ENCODE measurements around the gene OR10P1.

OR10P1 gene

DNA sequence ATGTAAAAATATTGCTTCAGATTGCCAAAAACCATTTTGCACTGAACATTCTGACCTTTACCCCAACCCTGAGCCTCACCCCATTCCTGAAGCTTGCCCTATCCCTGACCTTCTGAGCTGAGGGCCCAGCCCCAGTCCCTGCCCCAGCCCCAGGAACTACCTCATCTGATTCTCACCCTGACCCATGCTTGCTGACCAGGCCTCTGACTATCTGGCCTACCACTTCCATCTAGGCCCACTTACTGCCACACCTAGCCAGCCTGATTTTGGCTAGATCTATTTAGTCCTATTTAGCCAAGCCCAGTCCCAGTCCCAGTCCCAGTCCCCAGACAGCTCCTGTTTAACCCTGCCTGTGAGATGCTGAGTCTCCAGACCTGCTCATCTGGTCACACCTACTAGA, 33.6 kb downstream of the OR10P1 start:
- no peak overlapping the region for H3K4me3 ChIP-seq (ENCODE audit: control insufficient read depth, low read depth, low read length)
- TF ChIP-seq, protein P1, sequence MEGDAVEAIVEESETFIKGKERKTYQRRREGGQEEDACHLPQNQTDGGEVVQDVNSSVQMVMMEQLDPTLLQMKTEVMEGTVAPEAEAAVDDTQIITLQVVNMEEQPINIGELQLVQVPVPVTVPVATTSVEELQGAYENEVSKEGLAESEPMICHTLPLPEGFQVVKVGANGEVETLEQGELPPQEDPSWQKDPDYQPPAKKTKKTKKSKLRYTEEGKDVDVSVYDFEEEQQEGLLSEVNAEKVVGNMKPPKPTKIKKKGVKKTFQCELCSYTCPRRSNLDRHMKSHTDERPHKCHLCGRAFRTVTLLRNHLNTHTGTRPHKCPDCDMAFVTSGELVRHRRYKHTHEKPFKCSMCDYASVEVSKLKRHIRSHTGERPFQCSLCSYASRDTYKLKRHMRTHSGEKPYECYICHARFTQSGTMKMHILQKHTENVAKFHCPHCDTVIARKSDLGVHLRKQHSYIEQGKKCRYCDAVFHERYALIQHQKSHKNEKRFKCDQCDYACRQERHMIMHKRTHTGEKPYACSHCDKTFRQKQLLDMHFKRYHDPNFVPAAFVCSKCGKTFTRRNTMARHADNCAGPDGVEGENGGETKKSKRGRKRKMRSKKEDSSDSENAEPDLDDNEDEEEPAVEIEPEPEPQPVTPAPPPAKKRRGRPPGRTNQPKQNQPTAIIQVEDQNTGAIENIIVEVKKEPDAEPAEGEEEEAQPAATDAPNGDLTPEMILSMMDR (IDR thresholded peaks at IDR 0.05; ENCODE audit: control insufficient read depth, insufficient read depth, low read depth, low read length, missing control alignments), result no peak
- no peak for DNase-seq (ENCODE audit: low read depth)

DNA sequence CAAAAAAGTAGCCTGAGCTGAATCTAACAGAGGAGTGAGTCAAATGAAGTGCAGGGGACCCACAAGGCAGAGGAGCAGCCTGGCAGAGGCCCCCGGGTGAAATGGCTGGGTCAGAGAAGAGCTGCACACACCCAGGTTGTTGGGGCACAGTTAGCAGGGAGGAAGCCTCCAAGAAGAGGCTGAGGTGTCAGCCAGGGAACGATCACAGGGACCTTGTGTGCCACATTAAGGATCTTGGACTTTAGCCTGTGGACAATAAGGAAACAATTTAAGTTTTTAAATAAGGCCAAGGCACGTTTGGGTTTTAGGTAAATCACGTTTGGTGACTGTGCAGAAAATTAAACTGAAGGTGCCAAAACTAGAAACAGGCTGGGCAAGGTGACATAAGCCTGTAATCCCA, 35.1 kb downstream of the OR10P1 start:
- no peak overlapping the region for H3K4me3 ChIP-seq (ENCODE audit: control insufficient read depth, low read depth, low read length)
- DNase-seq (ENCODE audit: low read depth), result no peak
- TF ChIP-seq, protein P1 (IDR thresholded peaks at IDR 0.05; ENCODE audit: control insufficient read depth, insufficient read depth, low read depth, low read length, missing control alignments), result no peak

DNA sequence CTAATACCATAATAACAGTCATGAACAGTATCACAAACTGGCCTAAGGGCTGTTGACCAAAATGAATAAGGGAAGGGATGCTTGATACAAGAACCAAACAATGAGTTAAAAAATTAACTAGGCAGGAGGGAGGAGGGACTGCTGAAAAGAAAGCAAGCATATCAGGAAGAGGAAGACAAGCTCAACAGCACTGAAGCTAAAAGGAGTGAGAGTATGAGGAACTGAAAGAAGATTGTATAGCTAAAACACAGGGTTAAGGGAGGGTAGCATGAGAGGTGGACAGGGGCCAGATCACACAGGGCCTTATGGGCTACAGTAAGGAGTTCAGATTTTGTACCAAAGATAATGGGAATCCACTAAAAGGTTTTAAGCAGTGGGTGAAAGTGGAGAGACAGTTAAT, 36.9 kb downstream of the OR10P1 start:
- TF ChIP-seq, protein P1 (IDR thresholded peaks at IDR 0.05; ENCODE audit: control insufficient read depth, insufficient read depth, low read depth, low read length, missing control alignments), result no peak
- DNase-seq (ENCODE audit: low read depth), result no peak
- H3K4me3 ChIP-seq (ENCODE audit: control insufficient read depth, low read depth, low read length), result no peak overlapping the region

DNA sequence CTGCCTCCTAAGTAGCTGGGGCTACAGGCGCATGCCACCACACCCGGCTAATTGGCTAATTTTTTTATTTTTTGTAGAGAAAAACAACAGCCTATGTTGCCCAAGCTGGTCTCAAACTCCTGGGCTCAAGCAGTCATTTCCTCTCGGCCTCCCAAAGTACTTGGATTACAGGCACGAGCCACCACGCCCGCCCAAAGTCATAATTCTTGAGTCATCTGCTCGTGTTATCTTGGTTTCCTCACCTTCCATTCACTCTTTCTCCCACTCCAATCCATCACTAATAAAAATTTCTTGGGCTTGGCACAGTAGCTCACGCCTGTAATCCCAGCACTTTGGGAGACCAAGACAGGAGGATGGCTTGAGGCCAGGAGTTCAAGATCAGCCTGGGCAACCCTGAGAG, 39.0 kb downstream of the OR10P1 start:
- no peak for DNase-seq (ENCODE audit: low read depth)
- TF ChIP-seq, protein P1 (IDR thresholded peaks at IDR 0.05; ENCODE audit: control insufficient read depth, insufficient read depth, low read depth, low read length, missing control alignments), result no peak

DNA sequence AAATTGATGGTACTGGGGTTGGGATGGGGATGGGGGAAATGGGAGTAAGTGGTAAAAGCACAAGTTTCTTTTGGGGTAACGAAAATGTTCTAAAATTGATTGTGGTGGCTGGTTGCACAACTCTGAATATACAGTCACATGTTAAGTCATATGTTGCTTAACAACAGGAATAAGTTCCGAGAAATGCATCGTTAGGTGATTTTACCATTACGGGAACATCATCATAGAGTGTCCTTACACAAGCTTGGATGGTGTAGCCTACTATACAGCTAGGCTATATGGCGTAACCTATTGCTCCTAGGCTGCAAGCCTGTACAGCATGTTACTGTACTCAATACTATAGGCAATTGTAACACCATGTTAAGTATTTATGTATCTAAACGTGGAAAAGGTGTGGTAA, 40.0 kb downstream of the OR10P1 start:
- no peak overlapping the region for H3K4me3 ChIP-seq (ENCODE audit: control insufficient read depth, low read depth, low read length)
- TF ChIP-seq, protein P1 (IDR thresholded peaks at IDR 0.05; ENCODE audit: control insufficient read depth, insufficient read depth, low read depth, low read length, missing control alignments), result no peak
- DNase-seq (ENCODE audit: low read depth), result no peak

More for the DNA sequence above, 39.0 kb downstream of the OR10P1 start:
- no peak overlapping the region for H3K4me3 ChIP-seq (ENCODE audit: control insufficient read depth, low read depth, low read length)

DNA sequence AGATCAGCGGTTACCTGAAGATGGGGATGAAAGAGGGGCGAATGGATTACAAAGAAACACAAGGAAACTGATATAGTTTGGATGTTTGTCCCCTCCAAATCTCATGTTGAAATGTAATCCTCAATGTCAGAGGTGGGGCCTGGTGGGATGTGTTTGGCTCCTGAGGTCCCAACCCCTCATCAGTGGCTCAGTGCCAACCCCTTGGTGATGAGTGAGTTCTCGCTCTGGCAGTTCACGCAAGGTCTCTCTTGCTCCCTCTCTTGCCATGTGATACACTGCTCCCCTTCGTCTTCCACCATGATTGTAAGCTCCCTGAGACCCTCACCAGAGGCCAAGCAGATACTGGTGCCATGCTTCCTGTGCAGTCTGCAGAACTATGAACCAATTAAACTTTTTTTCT, 43.0 kb downstream of the OR10P1 start:
- DNase-seq (ENCODE audit: low read depth), result no peak
- no peak overlapping the region for H3K4me3 ChIP-seq (ENCODE audit: control insufficient read depth, low read depth, low read length)
- TF ChIP-seq, protein P1 (IDR thresholded peaks at IDR 0.05; ENCODE audit: control insufficient read depth, insufficient read depth, low read depth, low read length, missing control alignments), result no peak

Data from AG09309 (cell line).